Gastroesophageal sphincter (tissue), 4 donors: ENCODE data around the gene EXOC6B. TPM values are rescaled to one million over a fixed set of nuclear protein-coding genes. Genes with fewer than 3 reads are reported as not detected.
A peak's percentile ranks its signal among the peaks of the same experiment; 100 is the strongest.

ENCODE experiments used
- ATAC-seq: fragments of 150-250 bp; one replicate; pipeline ENCODE4 v1.9.1; 2016; ENCODE audit warnings: mild to moderate bottlenecking, moderate library complexity
- H3K27ac ChIP-seq, 4 donors: fragments of 200-600 bp; sonication (generic) in 3 of 4; 1 replicate in 3 of 4; 2 replicates in 1 of 4; pipeline ENCODE4 v1.5.1; 2016 to 2019
- H3K27me3 ChIP-seq: fragments of 200-600 bp; sonication (generic); one replicate; pipeline ENCODE4 v1.5.1; 2019
- H3K36me3 ChIP-seq, 2 donors: fragments of 200-600 bp; sonication (generic); one replicate each; pipeline ENCODE4 v1.5.1; 2019; ENCODE audit warnings: control low read depth in 1 of 2
- H3K4me1 ChIP-seq, 3 donors: fragments of 200-600 bp; sonication (generic); 1 replicate in 2 of 3; 2 replicates in 1 of 3; pipeline ENCODE4 v1.5.1; 2016 to 2019; ENCODE audit warnings: control low read depth in 2 of 3
- H3K4me3 ChIP-seq, 2 donors: fragments of 200-600 bp; sonication (generic); one replicate each; pipeline ENCODE4 v1.5.1; 2019; ENCODE audit warnings: mild to moderate bottlenecking in 1 of 2, moderate library complexity in 1 of 2
- H3K9me3 ChIP-seq, 3 donors: fragments of 200-600 bp; sonication (generic); one replicate each; pipeline ENCODE4 v1.5.1; 2017 to 2019; ENCODE audit warnings: control low read depth in 2 of 3
- CTCF ChIP-seq, 4 experiments: fragments of 200-600 bp in 2 of 4; fragments of 450-650 bp in 2 of 4; sonication (generic) in 1 of 4; IDR thresholded peaks; one replicate each; pipeline ENCODE4 v1.5.1; 2017 to 2019; ENCODE audit warnings: antibody characterized with exemption in 4 of 4, mild to moderate bottlenecking in 2 of 4, moderate library complexity in 2 of 4
- EP300 ChIP-seq: sonication (generic); formaldehyde crosslinking; IDR thresholded peaks from one replicate; pipeline ENCODE4 v1.6.1; 2017; ENCODE audit warnings: antibody characterized with exemption, mild to moderate bottlenecking
- POLR2A ChIP-seq, 2 donors: fragments of 450-650 bp; IDR thresholded peaks; one replicate each; pipeline ENCODE4 v1.6.1; 2017; ENCODE audit warnings: antibody characterized with exemption in 2 of 2, mild to moderate bottlenecking in 2 of 2, moderate library complexity in 1 of 2
- POLR2AphosphoS5 ChIP-seq: sonication (generic); formaldehyde crosslinking; IDR thresholded peaks from one replicate; pipeline ENCODE4 v1.6.1; 2017; ENCODE audit warnings: antibody characterized with exemption
- WGBS, 2 donors: methylation state at CpG; one replicate each; pipeline ENCODE4 v1.1.5; 2018; ENCODE audit warnings: low coverage in 1 of 2; 5-methylcytosine and 5-hydroxymethylcytosine counted together
- total RNA-seq, 4 donors: library from RNA; depleted of rRNA; stranded (reverse); fragments of >200 nt; gene quantifications; one replicate each; pipeline ENCODE4 v1.1.0, GENCODE V29; 2016

Gene EXOC6B
- total RNA-seq, 4 donors from 2014 or later, result 35.3 to 47.2 (median 41.2) TPM

DNA sequence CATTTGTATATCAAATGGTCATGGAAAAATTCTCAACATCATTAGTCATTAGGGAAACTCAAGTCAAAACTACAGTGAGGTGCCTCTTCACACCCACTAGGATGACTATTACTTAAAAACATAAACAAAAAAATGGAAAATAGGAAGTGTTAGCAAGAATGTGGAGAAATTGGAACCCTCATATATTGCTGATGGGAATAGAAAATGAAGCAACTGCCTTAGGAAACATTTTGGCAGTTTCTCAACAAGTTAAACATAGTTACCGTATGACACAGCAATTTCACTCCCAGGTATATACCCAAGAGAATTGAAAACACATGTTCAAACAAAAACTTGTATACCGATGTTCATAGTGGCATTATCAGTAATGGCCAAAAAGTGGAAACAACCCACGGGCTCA is 660.0 kb downstream of the EXOC6B start:
- TF ChIP-seq POLR2AphosphoS5, result no peak
- TF ChIP-seq CTCF (IDR thresholded peaks at IDR 0.05), result no peak
- no peak for TF ChIP-seq POLR2A (IDR thresholded peaks at IDR 0.05)
- no peak for TF ChIP-seq EP300
- H3K4me3 ChIP-seq, result no peak overlapping the region
- H3K4me1 ChIP-seq, result no peaks in the 10 kb centered on the region
- no peaks in the 10 kb centered on the region for H3K36me3 ChIP-seq
- 72 to 87% methylated on average over 3 of the region's 3 CpGs for WGBS, 2 donors
- no peaks in the 10 kb centered on the region for H3K27me3 ChIP-seq
- ATAC-seq, result no peak
- no peaks in the 10 kb centered on the region for H3K9me3 ChIP-seq
- no peak overlapping the region for H3K27ac ChIP-seq

DNA sequence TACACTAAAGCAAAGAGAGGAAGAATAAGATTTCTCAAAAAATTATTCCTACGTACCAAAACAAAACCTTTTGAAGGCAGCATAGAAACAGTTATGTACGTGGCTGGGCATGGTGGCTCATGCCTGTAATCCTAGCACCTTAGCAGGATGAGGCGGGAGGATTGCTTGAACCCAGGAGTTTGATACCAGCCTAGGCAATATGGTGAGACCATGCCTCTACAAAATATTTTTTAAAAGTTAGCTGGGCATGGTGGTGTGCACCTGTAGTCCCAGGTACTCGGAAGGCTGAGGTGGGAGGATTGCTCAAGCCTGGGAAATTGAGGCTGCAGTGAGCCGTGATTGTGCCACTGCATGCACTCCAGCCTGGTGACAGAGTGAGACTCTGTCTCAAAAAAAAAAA is 663.3 kb downstream of the EXOC6B start:
- WGBS, 2 donors, result 80 to 100% methylated on average over 2 to 4 of the region's 5 CpGs
- Histone ChIP-seq H3K36me3 (no peaks in the 10 kb centered on the region), H3K27ac (no peak overlapping the region), H3K4me1 (no peaks in the 10 kb centered on the region), H3K27me3 (peaks cover 32% of the 10 kb centered on the region), H3K9me3 (no peaks in the 10 kb centered on the region), H3K4me3 (no peak overlapping the region)
- ATAC-seq, result no peak
- no peak for TF ChIP-seq POLR2A (IDR thresholded peaks at IDR 0.05)
- no peak for TF ChIP-seq EP300
- TF ChIP-seq CTCF (IDR thresholded peaks at IDR 0.05), result no peak
- TF ChIP-seq POLR2AphosphoS5, result no peak

GRCh38 chr2:72159211-72159993 is 666.4 kb downstream of the EXOC6B start:
- no peak overlapping the region for H3K4me3 ChIP-seq
- peaks cover 62% of the 10 kb centered on the region for H3K27me3 ChIP-seq
- no peak for ATAC-seq
- H3K9me3 ChIP-seq, result no peaks in the 10 kb centered on the region
- no peak overlapping the region for H3K27ac ChIP-seq
- no peaks in the 10 kb centered on the region for H3K4me1 ChIP-seq
- 82 to 92% methylated on average over 6 to 10 of the region's 12 CpGs for WGBS, 2 donors
- no peak for TF ChIP-seq CTCF (IDR thresholded peaks at IDR 0.05)
- no peak for TF ChIP-seq POLR2AphosphoS5
- no peak for TF ChIP-seq POLR2A (IDR thresholded peaks at IDR 0.05)
- TF ChIP-seq EP300, result no peak
- H3K36me3 ChIP-seq, result no peaks in the 10 kb centered on the region

- TF ChIP-seq EP300 (no peak), POLR2AphosphoS5 (no peak), POLR2A (IDR thresholded peaks at IDR 0.05) (no peak), CTCF (IDR thresholded peaks at IDR 0.05) (no peak)
- Histone ChIP-seq H3K4me3 (no peak overlapping the region), H3K27ac (no peak overlapping the region), H3K27me3 (peaks cover 75% of the 10 kb centered on the region), H3K9me3 (no peaks in the 10 kb centered on the region), H3K36me3 (no peaks in the 10 kb centered on the region), H3K4me1 (no peaks in the 10 kb centered on the region)
- 78% methylated on average over 2 of the region's 8 CpGs; no CpG with 5 or more reads in 1 of the 2 donors for WGBS, 2 donors
- ATAC-seq, result peak; percentile 19
Observed at GRCh38 chr2:72157871-72158771, 667.7 kb downstream of the EXOC6B start.
